GM10266 (cell line): ENCODE results near the gene PHYKPL.
A peak's percentile ranks its signal among the peaks of the same experiment; 100 is the strongest.
"Not testable (repeated sequence)": the region's sequence is repeated elsewhere in the genome, so short reads cannot be mapped to it uniquely, and the experiment has no call there.

ENCODE experiments used
- DNase-seq: peaks from one replicate; pipeline ENCODE4 v3.0.0; 2012; ENCODE audit errors: extremely low spot score
- CTCF ChIP-seq: IDR thresholded peaks from 2 replicates; pipeline ENCODE4 v1.5.1; 2012; ENCODE audit warnings: mild to moderate bottlenecking, low read depth; ENCODE audit not compliant: control insufficient read depth, insufficient read depth; ENCODE audit errors: missing control alignments

PHYKPL gene

GRCh38 chr5:178234750-178235587 is 2.4 kb upstream of the PHYKPL start:
- TF ChIP-seq CTCF = peak; percentile 88

GRCh38 chr5:178234121-178234749 is 1.6 kb upstream of the PHYKPL start:
- no peak for DNase-seq
- TF ChIP-seq CTCF = no peak

More at GRCh38 chr5:178234750-178235587, 2.4 kb upstream of the PHYKPL start:
- peak; percentile 87 for DNase-seq

GRCh38 chr5:178232920-178233429 is 373 bp upstream of the PHYKPL start:
- no peak for DNase-seq
- TF ChIP-seq CTCF = no peak

DNA sequence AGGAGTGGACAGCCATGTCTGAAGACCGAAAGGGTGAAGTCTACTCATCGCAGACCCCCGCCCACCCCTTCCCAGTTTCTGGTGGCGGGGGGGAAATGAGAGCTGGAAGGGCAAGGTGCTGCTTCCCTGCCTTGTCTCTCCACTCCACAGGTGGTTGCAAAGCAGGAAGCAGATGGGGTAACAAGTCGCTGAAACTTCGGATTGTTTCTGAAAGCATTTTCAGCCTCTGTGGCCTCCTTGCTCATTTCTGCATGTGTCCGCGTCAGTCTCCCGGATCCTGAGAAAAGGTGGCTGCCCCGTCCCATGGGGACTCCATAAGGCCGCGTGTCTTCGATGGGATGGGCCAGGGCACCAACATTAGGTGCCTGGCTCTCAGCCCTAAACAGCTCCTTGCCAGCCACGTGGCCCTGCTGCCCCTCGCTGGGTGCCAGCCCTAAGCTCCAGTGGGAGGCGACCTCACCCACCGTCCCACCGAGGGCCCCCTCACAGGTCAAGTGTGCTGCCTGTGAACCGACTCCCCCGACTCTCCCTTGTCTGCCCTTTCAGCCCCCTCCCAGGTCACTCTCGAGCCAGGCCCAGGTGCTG is 971 bp downstream of the PHYKPL start:
- TF ChIP-seq CTCF = no peak
- DNase-seq = no peak

GRCh38 chr5:178230879-178231538 is 1.6 kb downstream of the PHYKPL start:
- no peak for TF ChIP-seq CTCF
- no peak for DNase-seq

GRCh38 chr5:178229861-178230260 is 2.7 kb downstream of the PHYKPL start:
- no peak for TF ChIP-seq CTCF
- DNase-seq = no peak

- not testable (repeated sequence) for DNase-seq
Observed at GRCh38 chr5:178229111-178229510, 3.5 kb downstream of the PHYKPL start.
